ENCODE results near the gene DUOXA2. TPM values are rescaled to one million over a fixed set of nuclear protein-coding genes. Genes with fewer than 3 reads are reported as not detected.

Gene DUOXA2
- total RNA-seq, 1 donor from 2014 or later = not detected

- Histone ChIP-seq H3K4me3 (ENCODE audit: low read depth, low read length) (no peak overlapping the region), H3K27me3 (ENCODE audit: control insufficient read depth, insufficient read depth, low read length) (no peaks in the 10 kb centered on the region)
- no peak for FAIRE-seq
These were observed 23.0 kb upstream of the DUOXA2 start for GRCh38 chr15:45091161-45091560.

GRCh38 chr15:45091576-45091975 lies 22.6 kb upstream of the DUOXA2 start:
- Histone ChIP-seq H3K4me3 (ENCODE audit: low read depth, low read length) (no peak overlapping the region), H3K27me3 (ENCODE audit: control insufficient read depth, insufficient read depth, low read length) (no peaks in the 10 kb centered on the region), H3K36me3 (ENCODE audit: control insufficient read depth, insufficient read depth, low read length) (no peaks in the 10 kb centered on the region)
- TF ChIP-seq CTCF (IDR thresholded peaks at IDR 0.05; ENCODE audit: insufficient read depth, low read length, severe bottlenecking) = no peak
- FAIRE-seq (no peak), DNase-seq (ENCODE audit: low read depth) (no peak)

More at GRCh38 chr15:45091161-45091560, 23.0 kb upstream of the DUOXA2 start:
- peak; percentile 55 for DNase-seq (ENCODE audit: low read depth)
- TF ChIP-seq CTCF (IDR thresholded peaks at IDR 0.05; ENCODE audit: insufficient read depth, low read length, severe bottlenecking) = no peak
- H3K36me3 ChIP-seq (ENCODE audit: control insufficient read depth, insufficient read depth, low read length) = no peaks in the 10 kb centered on the region

- DNase-seq (ENCODE audit: low read depth) (no peak), FAIRE-seq (no peak)
- TF ChIP-seq CTCF (IDR thresholded peaks at IDR 0.05; ENCODE audit: insufficient read depth, low read length, severe bottlenecking) = no peak
- Histone ChIP-seq H3K27me3 (ENCODE audit: control insufficient read depth, insufficient read depth, low read length) (no peaks in the 10 kb centered on the region), H3K36me3 (ENCODE audit: control insufficient read depth, insufficient read depth, low read length) (no peaks in the 10 kb centered on the region), H3K4me3 (ENCODE audit: low read depth, low read length) (no peak overlapping the region)
These were observed 21.1 kb upstream of the DUOXA2 start for GRCh38 chr15:45093013-45093412.

- FAIRE-seq = no peak
- DNase-seq (ENCODE audit: low read depth) = no peak
- no peaks in the 10 kb centered on the region for H3K36me3 ChIP-seq (ENCODE audit: control insufficient read depth, insufficient read depth, low read length)
- TF ChIP-seq CTCF (IDR thresholded peaks at IDR 0.05; ENCODE audit: insufficient read depth, low read length, severe bottlenecking) = no peak
- no peak overlapping the region for H3K4me3 ChIP-seq (ENCODE audit: low read depth, low read length)
- no peaks in the 10 kb centered on the region for H3K27me3 ChIP-seq (ENCODE audit: control insufficient read depth, insufficient read depth, low read length)
These were observed 20.3 kb upstream of the DUOXA2 start for GRCh38 chr15:45093622-45094357.

- Histone ChIP-seq H3K4me3 (ENCODE audit: low read depth, low read length) (no peak overlapping the region), H3K27me3 (ENCODE audit: control insufficient read depth, insufficient read depth, low read length) (no peaks in the 10 kb centered on the region), H3K36me3 (ENCODE audit: control insufficient read depth, insufficient read depth, low read length) (no peaks in the 10 kb centered on the region)
- TF ChIP-seq CTCF (IDR thresholded peaks at IDR 0.05; ENCODE audit: insufficient read depth, low read length, severe bottlenecking) = no peak
- no peak for DNase-seq (ENCODE audit: low read depth)
- FAIRE-seq = no peak
These were observed 19.8 kb upstream of the DUOXA2 start for GRCh38 chr15:45094358-45094730.

- DNase-seq (ENCODE audit: low read depth) (no peak), FAIRE-seq (no peak)
- TF ChIP-seq CTCF (IDR thresholded peaks at IDR 0.05; ENCODE audit: insufficient read depth, low read length, severe bottlenecking) = no peak
- H3K36me3 ChIP-seq (ENCODE audit: control insufficient read depth, insufficient read depth, low read length) = no peaks in the 10 kb centered on the region
- no peaks in the 10 kb centered on the region for H3K27me3 ChIP-seq (ENCODE audit: control insufficient read depth, insufficient read depth, low read length)
- H3K4me3 ChIP-seq (ENCODE audit: low read depth, low read length) = no peak overlapping the region
These were observed 18.5 kb upstream of the DUOXA2 start for GRCh38 chr15:45095661-45096060.

Data from bronchial epithelial cell (primary cell).